Gastroesophageal sphincter (tissue), 3 donors: ENCODE results near the gene MLLT1.

Source experiments
- CTCF ChIP-seq, 4 experiments: fragments of 200-600 bp in 2 of 4; fragments of 450-650 bp in 2 of 4; sonication (generic) in 1 of 4; IDR thresholded peaks; one replicate each; pipeline ENCODE4 v1.5.1; 2017 to 2019; ENCODE audit warnings: antibody characterized with exemption in 4 of 4, mild to moderate bottlenecking in 2 of 4, moderate library complexity in 2 of 4
- EP300 ChIP-seq: sonication (generic); formaldehyde crosslinking; IDR thresholded peaks from one replicate; pipeline ENCODE4 v1.6.1; 2017; ENCODE audit warnings: antibody characterized with exemption, mild to moderate bottlenecking
- POLR2A ChIP-seq, 2 donors: fragments of 450-650 bp; IDR thresholded peaks; one replicate each; pipeline ENCODE4 v1.6.1; 2017; ENCODE audit warnings: antibody characterized with exemption in 2 of 2, mild to moderate bottlenecking in 2 of 2, moderate library complexity in 1 of 2
- POLR2AphosphoS5 ChIP-seq: sonication (generic); formaldehyde crosslinking; IDR thresholded peaks from one replicate; pipeline ENCODE4 v1.6.1; 2017; ENCODE audit warnings: antibody characterized with exemption

DNA sequence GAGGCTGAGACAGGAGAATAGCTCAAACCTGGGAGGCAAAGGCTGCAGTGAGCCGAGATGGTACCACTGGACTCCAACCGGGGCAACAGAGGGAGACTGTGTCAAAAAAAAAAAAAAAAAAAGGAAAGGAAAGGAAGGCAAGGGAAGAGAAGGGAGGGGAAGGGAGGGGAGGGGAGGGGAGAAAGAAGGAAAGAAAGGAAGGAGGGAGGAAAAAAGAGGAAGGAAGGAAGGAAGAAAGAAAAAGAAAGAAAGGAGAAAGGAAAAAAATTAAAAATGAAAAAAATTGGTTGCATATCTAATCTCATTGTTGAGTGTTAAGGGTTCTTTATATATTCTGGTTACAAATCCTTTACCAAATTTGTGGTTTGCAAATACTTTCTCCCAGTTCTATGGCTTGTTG is 98.7 kb downstream of the MLLT1 start:
- TF ChIP-seq CTCF (IDR thresholded peaks at IDR 0.05) (no peak), POLR2A (IDR thresholded peaks at IDR 0.05) (no peak), EP300 (no peak), POLR2AphosphoS5 (no peak)
